HT1080 (cell line): ENCODE measurements around the gene TSR3. TPM values are rescaled to one million over a fixed set of nuclear protein-coding genes. Genes with fewer than 3 reads are reported as not detected.
A peak's percentile ranks its signal among the peaks of the same experiment; 100 is the strongest.

Experiments used
- DNase-seq: peaks from one replicate; pipeline ENCODE4 v3.0.0-alpha.2; 2015; ENCODE audit warnings: low read depth
- total RNA-seq: library from RNA; depleted of rRNA; stranded (reverse); fragments of >200 nt; shearing (Covaris generic); gene quantifications from 2 replicates; pipeline ENCODE4 v1.2.3, GENCODE V29; 2014; rRNA removed

The TSR3 gene
- total RNA-seq, 1 experiment from 2014 or later = 109 TPM

DNA sequence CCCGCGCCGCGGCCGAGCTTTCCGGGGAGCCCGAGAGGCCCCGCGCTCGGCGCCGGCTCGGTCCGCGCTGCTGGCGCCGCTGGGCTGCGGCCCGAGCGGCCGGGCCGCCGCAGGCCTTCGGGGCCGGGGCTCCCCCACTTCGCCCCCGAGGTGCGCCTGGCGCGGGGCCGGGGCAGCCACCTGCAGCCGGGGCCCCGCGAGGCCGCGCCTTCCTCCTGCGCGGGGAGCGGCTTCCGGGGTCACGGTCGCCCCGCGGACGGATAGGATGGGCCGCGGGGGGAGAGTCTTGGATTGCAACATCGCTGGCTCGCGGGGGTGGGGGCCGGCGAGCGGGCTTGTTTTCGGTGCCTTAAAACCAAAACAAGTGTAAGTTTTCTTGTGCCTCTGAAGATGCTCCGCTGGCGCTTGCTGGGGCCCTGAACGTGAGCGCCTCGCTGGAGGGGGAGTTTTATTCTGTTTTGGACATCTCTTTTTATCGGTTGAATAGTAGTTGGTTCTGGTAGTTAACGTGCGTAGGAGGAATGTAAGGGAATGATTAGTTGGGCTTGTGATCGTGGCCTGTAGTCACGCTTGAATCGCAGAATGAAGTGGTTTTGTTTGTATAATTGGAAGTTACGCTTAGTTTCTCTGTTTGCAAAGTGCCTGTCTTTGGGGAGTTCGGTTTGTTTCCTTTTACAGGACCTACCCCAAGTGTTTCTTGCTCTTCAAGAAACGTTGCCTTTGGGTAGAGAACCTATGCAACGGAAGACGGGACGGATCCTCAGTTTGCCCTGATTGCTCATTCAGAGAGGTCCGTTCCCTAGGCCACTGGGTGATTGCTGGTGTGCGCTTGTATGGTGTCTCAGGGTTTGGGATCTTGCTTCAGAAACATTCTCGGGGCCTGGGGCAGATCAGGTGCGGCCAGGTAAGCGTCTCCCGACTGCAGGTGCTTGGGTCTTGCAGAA, 41.5 kb downstream of the TSR3 start:
- DNase-seq = no peak

DNA sequence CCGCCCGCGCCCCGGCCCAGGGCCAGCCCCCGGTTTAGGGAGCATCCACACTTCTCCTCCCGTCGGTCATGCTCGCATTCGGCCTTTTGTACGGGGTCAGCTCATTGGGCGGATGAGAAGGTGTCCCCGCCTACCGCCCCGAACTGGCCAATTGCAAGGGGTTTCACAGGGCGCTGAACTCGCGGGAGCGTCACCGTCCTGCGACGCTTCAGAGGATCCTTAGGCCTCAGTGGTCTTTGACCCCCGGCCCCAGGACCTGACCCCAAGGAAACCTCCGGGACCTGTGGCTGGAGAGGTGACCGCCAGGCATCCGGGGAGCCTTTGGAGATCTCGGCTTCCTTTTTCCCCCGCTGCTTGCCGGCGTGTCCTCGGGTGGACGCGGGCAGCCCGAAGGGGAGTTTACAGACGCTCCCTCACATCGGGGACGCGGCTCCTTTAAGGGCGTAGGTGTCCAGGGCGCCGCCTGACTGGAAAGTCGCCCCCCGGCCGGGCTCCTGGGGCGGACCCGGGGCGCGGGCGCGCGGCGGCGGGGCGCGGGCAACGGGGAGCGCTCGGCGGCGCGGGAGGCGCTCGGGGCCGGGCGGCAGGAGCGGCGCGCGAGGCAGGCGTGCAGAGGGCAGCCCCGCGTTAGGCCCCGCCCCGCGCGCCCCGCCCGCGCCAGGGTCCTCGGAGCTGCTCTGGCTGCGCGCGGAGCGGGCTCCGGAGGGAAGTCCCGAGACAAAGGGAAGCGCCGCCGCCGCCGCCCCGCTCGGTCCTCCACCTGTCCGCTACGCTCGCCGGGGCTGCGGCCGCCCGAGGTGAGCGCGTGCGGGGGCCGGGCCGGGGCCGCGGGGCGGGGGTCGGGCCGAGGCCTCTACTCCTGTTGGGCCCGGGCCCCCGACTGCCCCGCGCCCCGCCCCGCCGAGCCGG, 42.4 kb downstream of the TSR3 start, which contains the start of gene UBE2I:
Gene UBE2I, plus strand, starts transcription at position 660 of the 909 bp plus-strand sequence. CDS start 4,395 bp downstream, outside the sequence.
- DNase-seq = peak; percentile 94

DNA sequence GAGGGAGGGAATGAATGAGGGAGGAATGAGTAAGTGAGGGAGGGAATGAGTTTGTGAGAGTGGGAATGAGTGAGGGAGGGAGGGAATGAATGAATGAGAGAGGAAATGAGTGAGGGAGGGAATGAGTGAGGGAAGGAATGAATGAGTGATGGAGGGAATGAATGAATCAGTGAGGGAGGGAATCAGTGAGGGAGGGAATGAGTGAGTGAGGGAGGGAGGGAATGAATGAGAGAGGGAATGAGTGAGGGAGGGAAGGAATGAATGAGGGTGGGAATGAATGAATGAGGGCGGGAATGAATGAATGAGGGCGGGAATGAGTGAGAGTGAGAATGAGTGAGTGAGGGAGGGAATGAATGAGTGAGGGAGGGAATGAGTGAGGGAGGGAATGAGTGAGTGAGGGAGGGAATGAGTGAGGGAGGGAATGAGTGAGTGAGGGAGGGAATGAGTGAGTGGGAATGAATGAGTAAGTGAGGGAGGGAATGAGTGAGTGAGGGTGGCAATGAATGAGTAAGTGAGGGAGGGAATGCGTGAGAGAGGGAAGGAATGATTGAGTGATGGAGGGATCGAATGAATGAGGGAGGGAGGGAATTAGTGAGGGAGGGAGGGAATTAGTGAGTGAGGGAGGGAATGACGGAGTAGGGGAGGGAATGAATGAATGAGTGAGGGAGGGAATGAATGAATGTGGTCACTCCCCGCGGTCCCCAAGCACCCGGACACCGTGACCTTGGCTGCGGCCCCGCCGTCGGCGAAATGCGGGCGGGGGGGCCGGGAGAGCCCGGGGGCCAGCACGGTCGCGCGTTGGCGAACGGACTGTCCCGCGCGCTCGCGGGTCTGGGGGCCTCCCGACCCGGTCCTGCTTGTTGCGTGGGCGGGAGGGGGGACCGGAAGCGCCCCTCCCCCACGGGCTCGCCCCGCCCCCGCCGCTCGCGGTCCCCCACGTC, 43.4 kb downstream of the TSR3 start:
- DNase-seq = peak; percentile 79

DNA sequence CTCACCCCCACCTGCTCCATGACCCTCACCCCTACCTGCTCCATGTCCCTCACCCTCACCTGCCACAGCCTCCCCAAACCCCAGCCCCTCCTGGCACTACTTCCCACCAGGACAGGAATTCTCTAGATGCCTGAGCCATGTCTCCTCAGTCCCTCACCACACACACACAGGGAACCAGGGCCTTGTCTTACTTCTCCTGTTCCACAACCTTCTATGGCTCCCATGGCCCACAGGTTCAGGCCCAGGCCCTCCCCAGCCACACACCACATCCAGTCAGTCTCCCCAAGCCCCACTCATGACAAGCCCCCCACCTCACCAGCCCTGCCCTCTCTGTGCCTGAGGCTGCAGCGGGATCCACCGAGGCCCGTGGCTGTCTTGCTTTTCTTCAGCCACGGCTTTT, 45.3 kb downstream of the TSR3 start:
- no peak for DNase-seq

DNA sequence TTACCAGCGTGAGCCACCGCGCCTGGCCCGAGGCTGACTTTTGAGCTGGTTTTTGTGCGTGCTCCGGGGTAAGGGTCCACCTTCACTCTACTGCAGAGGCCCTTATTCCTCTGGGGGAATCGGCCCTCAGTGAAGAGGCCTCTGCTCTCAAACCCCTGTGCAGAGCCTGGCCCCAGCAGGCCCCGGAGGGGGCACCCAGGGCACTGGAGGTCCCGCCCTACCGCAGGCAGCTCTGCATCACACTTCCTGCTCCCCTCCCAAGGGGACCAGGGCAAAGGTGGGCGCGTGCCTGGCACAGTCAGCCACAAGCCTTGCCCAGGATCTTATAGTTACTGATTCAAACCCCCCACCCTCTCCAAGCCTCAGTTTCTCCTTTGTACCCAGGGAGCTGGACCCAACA, 45.9 kb downstream of the TSR3 start:
- DNase-seq = no peak

DNA sequence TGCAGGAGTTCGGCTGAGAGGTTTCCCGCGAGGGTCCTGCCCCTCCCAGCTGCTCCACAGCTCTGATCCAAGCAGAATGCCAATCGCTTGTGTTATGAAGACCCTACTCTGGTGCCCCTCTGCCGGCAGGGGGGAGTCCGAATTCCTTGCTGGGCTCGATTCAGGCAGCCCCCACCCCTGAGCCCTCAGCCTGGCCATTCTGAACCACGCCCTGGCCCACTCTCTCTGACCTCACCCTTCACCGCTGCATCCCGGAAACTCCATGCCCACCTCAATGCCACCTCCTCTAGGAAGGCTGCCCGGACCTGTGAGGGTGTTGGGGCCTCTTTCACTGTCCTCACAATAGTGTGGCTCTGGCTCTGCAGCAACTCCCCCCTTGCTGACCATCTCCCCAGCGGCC, 50.1 kb downstream of the TSR3 start:
- no peak for DNase-seq

DNA sequence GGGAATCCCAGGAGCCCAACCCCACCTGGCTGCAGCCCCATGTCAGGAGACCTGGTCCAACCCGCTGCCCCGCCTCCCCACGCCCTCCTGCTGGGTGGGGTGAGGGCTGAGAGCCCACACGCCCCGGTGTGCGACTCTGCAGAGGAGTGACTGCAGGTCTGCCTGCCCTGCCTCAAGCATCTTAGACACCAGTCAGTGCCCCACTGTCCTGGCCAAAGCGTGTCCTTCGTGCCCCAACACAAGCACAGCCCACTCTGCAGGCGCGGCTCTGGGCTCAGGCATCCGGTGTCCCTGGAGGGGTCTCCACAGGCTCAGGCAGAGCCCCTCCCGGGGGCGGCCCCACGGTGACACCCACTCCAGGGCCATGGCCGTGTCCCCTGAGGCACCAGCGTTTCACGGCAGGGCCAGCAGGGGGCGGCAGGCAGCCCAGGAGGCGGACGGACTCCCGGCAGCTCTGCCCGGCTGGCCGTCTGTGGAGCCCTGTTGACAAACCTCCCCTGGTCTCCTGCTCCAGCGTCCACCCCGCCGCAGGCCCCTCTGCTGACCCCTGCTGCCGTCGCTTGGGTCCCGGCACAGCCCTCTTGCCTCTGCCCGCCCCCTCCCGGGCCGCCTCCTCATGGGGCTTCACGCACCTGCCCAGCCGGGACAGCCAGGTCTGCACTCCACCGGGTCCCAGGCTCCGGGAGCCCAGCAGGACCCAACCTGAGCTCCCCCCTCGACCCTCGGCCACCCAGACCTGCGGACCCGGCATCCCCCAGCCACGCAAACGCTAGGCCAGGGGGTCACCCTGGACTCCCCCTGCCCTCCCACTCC, 50.8 kb downstream of the TSR3 start:
- peak; percentile 30 for DNase-seq

DNA sequence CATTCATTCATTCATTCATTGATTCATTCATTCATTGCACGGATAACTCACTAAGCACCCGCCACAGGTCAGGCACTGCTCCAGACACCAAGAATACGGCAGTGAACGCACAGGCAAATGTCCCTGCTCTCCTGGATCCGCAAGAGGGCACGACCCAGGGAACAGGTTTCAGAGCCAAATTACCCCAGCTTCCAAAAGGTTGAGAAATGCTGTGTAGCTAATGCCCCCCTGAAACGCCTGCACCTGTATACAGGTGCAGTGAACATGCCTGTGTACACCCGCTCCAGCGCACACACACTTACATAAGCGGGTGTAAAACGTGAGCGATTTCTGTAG, 51.8 kb downstream of the TSR3 start:
- no peak for DNase-seq

Other genes starting within 250 kb of the TSR3 start
- not detected in 2 replicates for gene CACNA1H, start 198.8 kb downstream of the TSR3 start, total RNA-seq
- gene TPSG1, start 126.6 kb downstream of the TSR3 start, total RNA-seq = not detected in 2 replicates
- gene TPSB2, start 121.7 kb downstream of the TSR3 start, total RNA-seq = not detected in 2 replicates
- gene TPSAB1, start 111.2 kb downstream of the TSR3 start, total RNA-seq = not detected in 2 replicates
- not detected in 2 replicates for gene TPSD1, start 95.8 kb downstream of the TSR3 start, total RNA-seq
- 73.1 and 121 TPM in 2 replicates for gene UBE2I, start 42.2 kb downstream of the TSR3 start, total RNA-seq
- 0.13 and 0.50 TPM in 2 replicates for gene BAIAP3, start 18.2 kb downstream of the TSR3 start, total RNA-seq
- gene GNPTG, start 53 bp upstream of the TSR3 start, total RNA-seq = 38.2 and 38.9 TPM in 2 replicates
- 17.0 and 21.8 TPM in 2 replicates for gene UNKL, start 62.8 kb upstream of the TSR3 start, total RNA-seq
- 42.0 and 62.9 TPM in 2 replicates for gene UQCC4, start 68.9 kb upstream of the TSR3 start, total RNA-seq
- gene PERCC1, start 79.2 kb upstream of the TSR3 start, total RNA-seq = not detected in 2 replicates
- 0.03 and 0.26 TPM in 2 replicates for gene CCDC154, start 92.7 kb upstream of the TSR3 start, total RNA-seq
- 57.5 and 67.0 TPM in 2 replicates for gene CLCN7, start 123.2 kb upstream of the TSR3 start, total RNA-seq
- gene PTX4, start 137.1 kb upstream of the TSR3 start, total RNA-seq = not detected in 2 replicates
- 27.1 and 35.6 TPM in 2 replicates for gene TELO2, start 141.5 kb upstream of the TSR3 start, total RNA-seq
- gene TMEM204, start 181.8 kb upstream of the TSR3 start, total RNA-seq = 35.7 and 37.2 TPM in 2 replicates